Fibroblast of lung (primary cell): ENCODE data around the gene MELTF. TPM values are rescaled to one million over a fixed set of nuclear protein-coding genes. Genes with fewer than 3 reads are reported as not detected.

Experiments used
- DNase-seq, 2 donors: peaks; one replicate each; pipeline versions ENCODE4 v3.0.0 to v3.0.0-alpha.2; 2010; ENCODE audit warnings: low read depth in 2 of 2
- H2AFZ ChIP-seq: 2 replicates; pipeline ENCODE4 v1.5.1; 2012; ENCODE audit warnings: low read length, control low read depth, inconsistent platforms
- H3K27ac ChIP-seq: 2 replicates; pipeline ENCODE4 v1.5.1; 2011; ENCODE audit warnings: low read length, control low read depth; ENCODE audit not compliant: insufficient read depth
- H3K27me3 ChIP-seq: 2 replicates; pipeline ENCODE4 v1.5.1; 2011; ENCODE audit warnings: mild to moderate bottlenecking, low read length; ENCODE audit not compliant: control insufficient read depth, insufficient read depth
- H3K36me3 ChIP-seq: 2 replicates; pipeline ENCODE4 v1.5.1; 2011; ENCODE audit warnings: low read length; ENCODE audit not compliant: control insufficient read depth, insufficient read depth
- H3K4me1 ChIP-seq: 2 replicates; pipeline ENCODE4 v1.5.1; 2011; ENCODE audit warnings: low read length; ENCODE audit not compliant: control insufficient read depth, insufficient read depth; ENCODE audit errors: extremely low read depth
- H3K4me2 ChIP-seq: 2 replicates; pipeline ENCODE4 v1.5.1; 2011; ENCODE audit warnings: low read length, control low read depth; ENCODE audit not compliant: insufficient read depth; ENCODE audit errors: extremely low read depth
- H3K4me3 ChIP-seq, 4 experiments: fragments of 200-600 bp in 1 of 4; sonication (generic) in 1 of 4; replicated peaks in 1 of 4; 2 replicates each; pipeline ENCODE4 v1.5.1; 2011 to 2016; ENCODE audit warnings: low read length in 4 of 4, low read depth in 3 of 4, mild to moderate bottlenecking in 3 of 4, control low read depth in 2 of 4, inconsistent platforms in 1 of 4, mixed read lengths in 1 of 4; ENCODE audit not compliant: insufficient read depth in 1 of 4; ENCODE audit errors: control extremely low read depth in 1 of 4
- H3K79me2 ChIP-seq: 2 replicates; pipeline ENCODE4 v1.5.1; 2012; ENCODE audit warnings: mild to moderate bottlenecking, low read length, inconsistent platforms; ENCODE audit not compliant: control insufficient read depth, insufficient read depth
- H3K9ac ChIP-seq: 2 replicates; pipeline ENCODE4 v1.5.1; 2011; ENCODE audit warnings: mild to moderate bottlenecking, low read length, control low read depth; ENCODE audit not compliant: insufficient read depth
- H3K9me3 ChIP-seq: 2 replicates; pipeline ENCODE4 v1.5.1; 2012; ENCODE audit warnings: low read depth, low read length; ENCODE audit not compliant: control insufficient read depth, insufficient read depth
- H4K20me1 ChIP-seq: 2 replicates; pipeline ENCODE4 v1.5.1; 2011; ENCODE audit warnings: low read length; ENCODE audit not compliant: control insufficient read depth, insufficient read depth; ENCODE audit errors: extremely low read depth
- EZH2 ChIP-seq: IDR thresholded peaks from 2 replicates; pipeline ENCODE4 v1.5.1; 2012; ENCODE audit warnings: low read length, control low read depth, mild to moderate bottlenecking; ENCODE audit errors: missing control alignments
- polyA plus RNA-seq, 2 donors: library from polyadenylated mRNA; depleted of rRNA in 1 of 2; stranded (reverse) in 1 of 2; unstranded in 1 of 2; fragments of >200 nt; gene quantifications; 2 replicates each; pipeline ENCODE4 v1.2.1, GENCODE V29; 2011 to 2012; ENCODE audit warnings: missing spikeins in 1 of 2
- total RNA-seq: library from RNA; depleted of rRNA; stranded (reverse); fragments of >200 nt; gene quantifications from 2 replicates; pipeline ENCODE4 v1.2.1, GENCODE V29; 2014
- TF ChIP-seq, protein P1 (sequence below), 2 donors: IDR thresholded peaks in 1 of 2; conservative IDR thresholded peaks in 1 of 2; 1 replicate in 1 of 2; 2 replicates in 1 of 2; pipeline ENCODE4 v1.5.1; 2011 to 2012; ENCODE audit warnings: low read length in 2 of 2, control low read depth in 1 of 2, inconsistent platforms in 1 of 2, low read depth in 1 of 2, mild to moderate bottlenecking in 1 of 2

Gene MELTF
- total and polyA plus RNA-seq, 2 donors (not counting 1 experiment from before 2014, with no cell fraction given) = 2.7 to 5.0 TPM

DNA sequence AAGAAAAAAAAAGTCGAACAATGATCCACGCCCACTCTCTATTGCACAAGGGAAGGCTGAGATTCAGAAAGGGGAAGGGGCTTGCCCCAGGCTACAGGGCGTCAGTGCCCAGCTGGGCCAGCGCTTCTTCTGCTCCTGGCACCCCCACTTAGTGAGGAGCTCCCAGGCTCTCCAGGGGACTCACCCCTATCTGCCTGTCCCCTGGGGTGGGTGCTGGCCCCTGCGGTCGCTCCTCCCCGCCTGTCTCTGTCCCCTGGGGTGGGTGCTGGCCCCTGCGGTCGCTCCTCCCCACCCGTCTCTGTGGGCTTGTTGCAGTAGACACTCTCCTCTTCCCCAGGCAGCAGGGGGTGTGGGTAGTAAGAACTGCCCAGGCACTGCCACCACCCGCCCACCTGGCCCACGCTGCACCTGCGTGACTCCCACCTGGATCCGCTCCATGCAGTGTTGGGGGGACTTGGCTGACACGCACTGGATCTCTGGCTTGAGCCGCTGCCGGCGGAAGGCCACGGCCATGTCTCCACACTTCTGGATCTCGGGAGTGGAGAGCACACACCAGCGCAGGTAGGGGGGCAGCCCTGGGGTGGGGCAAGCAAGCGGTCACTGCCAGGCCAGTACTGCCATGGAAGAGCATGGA, 14.6 kb downstream of the MELTF start:
- DNase-seq = no peak
- no peaks in the 10 kb centered on the region for H4K20me1 ChIP-seq

DNA sequence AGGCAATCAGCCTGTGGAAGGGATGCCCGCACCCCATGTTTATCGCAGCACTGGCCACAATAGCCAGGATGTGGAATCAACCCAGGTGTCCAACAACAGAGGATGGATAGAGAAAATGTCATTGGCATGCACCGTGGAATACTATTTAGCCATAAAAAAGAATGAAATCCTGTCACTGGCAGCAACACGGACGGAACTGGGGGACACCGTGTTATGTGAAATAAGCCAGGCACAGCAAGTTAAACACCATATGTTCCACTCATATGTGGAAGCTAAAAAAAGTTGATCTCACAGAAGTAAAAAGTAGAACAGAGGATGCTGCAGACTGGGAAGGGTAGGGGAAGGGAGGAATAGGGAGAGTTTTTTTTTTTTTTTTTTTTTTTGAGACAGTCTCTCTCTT, 15.6 kb downstream of the MELTF start:
- Histone ChIP-seq H3K4me3 (no peak overlapping the region), H3K4me2 (no peak overlapping the region), H3K36me3 (no peaks in the 10 kb centered on the region), H2AFZ (no peak overlapping the region), H3K79me2 (no peaks in the 10 kb centered on the region), H4K20me1 (no peaks in the 10 kb centered on the region), H3K27ac (no peak overlapping the region), H3K9ac (no peak overlapping the region), H3K9me3 (no peaks in the 10 kb centered on the region), H3K4me1 (no peaks in the 10 kb centered on the region), H3K27me3 (peaks cover 5% of the 10 kb centered on the region)
- no peak for TF ChIP-seq EZH2
- TF ChIP-seq, protein P1, sequence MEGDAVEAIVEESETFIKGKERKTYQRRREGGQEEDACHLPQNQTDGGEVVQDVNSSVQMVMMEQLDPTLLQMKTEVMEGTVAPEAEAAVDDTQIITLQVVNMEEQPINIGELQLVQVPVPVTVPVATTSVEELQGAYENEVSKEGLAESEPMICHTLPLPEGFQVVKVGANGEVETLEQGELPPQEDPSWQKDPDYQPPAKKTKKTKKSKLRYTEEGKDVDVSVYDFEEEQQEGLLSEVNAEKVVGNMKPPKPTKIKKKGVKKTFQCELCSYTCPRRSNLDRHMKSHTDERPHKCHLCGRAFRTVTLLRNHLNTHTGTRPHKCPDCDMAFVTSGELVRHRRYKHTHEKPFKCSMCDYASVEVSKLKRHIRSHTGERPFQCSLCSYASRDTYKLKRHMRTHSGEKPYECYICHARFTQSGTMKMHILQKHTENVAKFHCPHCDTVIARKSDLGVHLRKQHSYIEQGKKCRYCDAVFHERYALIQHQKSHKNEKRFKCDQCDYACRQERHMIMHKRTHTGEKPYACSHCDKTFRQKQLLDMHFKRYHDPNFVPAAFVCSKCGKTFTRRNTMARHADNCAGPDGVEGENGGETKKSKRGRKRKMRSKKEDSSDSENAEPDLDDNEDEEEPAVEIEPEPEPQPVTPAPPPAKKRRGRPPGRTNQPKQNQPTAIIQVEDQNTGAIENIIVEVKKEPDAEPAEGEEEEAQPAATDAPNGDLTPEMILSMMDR (conservative IDR thresholded peaks at IDR 0.05 in 1 of 2, IDR thresholded peaks at IDR 0.05 in 1 of 2; ENCODE audit: low read depth in 1 of 2, low read length in 2 of 2) = no peak
- DNase-seq = no peak

More for the DNA sequence above, 14.6 kb downstream of the MELTF start:
- no peaks in the 10 kb centered on the region for H3K4me1 ChIP-seq
- H3K27ac ChIP-seq = no peak overlapping the region
- H3K79me2 ChIP-seq = no peaks in the 10 kb centered on the region
- TF ChIP-seq EZH2 = no peak
- TF ChIP-seq, protein P1 (conservative IDR thresholded peaks at IDR 0.05 in 1 of 2, IDR thresholded peaks at IDR 0.05 in 1 of 2; ENCODE audit: low read depth in 1 of 2, low read length in 2 of 2) = no peak
- no peak overlapping the region for H3K9ac ChIP-seq
- no peaks in the 10 kb centered on the region for H3K9me3 ChIP-seq
- peaks cover 8% of the 10 kb centered on the region for H3K27me3 ChIP-seq
- H3K4me2 ChIP-seq = no peak overlapping the region
- no peaks in the 10 kb centered on the region for H3K36me3 ChIP-seq
- H3K4me3 ChIP-seq = no peak overlapping the region
- no peak overlapping the region for H2AFZ ChIP-seq

DNA sequence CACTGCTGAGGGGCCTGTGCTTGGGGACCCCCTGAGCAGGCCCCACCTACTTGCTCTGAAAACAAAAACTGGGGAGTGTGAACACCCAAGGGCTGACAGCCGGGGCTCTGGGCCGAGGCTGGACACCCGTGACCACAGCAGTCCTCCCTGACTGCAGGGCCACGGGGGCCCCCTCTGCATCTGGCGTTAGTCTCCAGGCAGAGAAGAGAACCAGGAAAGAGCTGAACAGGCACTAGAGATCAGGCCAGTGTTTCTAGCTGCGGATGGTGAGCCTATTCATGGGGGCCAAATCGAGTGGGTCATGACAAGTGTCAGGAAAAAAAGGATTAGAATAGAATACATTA, 17.1 kb downstream of the MELTF start:
- DNase-seq = no peak
- no peak overlapping the region for H3K27ac ChIP-seq
- H3K4me3 ChIP-seq = no peak overlapping the region
- H3K79me2 ChIP-seq = no peaks in the 10 kb centered on the region
- H3K9me3 ChIP-seq = no peaks in the 10 kb centered on the region
- TF ChIP-seq, protein P1 (conservative IDR thresholded peaks at IDR 0.05 in 1 of 2, IDR thresholded peaks at IDR 0.05 in 1 of 2; ENCODE audit: low read depth in 1 of 2, low read length in 2 of 2) = no peak
- TF ChIP-seq EZH2 = no peak
- H3K27me3 ChIP-seq = peaks cover 5% of the 10 kb centered on the region
- no peak overlapping the region for H2AFZ ChIP-seq
- H3K9ac ChIP-seq = no peak overlapping the region
- H3K36me3 ChIP-seq = no peaks in the 10 kb centered on the region
- no peak overlapping the region for H3K4me2 ChIP-seq
- H4K20me1 ChIP-seq = no peaks in the 10 kb centered on the region
- no peaks in the 10 kb centered on the region for H3K4me1 ChIP-seq
